Spleen (tissue), 11 donors: ENCODE measurements around the gene WFDC1. TPM values are rescaled to one million over a fixed set of nuclear protein-coding genes. Genes with fewer than 3 reads are reported as not detected.

Experiments used
- DNase-seq: peaks from one replicate; pipeline ENCODE4 v3.0.0-alpha.2; 2020
- H3K27ac ChIP-seq, 8 donors: fragments of 200-600 bp; sonication (generic) in 7 of 8; 1 replicate in 4 of 8; 2 replicates in 4 of 8; pipeline versions ENCODE4 v1.5.0 to v1.8.0; 2016 to 2021; ENCODE audit warnings: inconsistent platforms in 4 of 8, mild to moderate bottlenecking in 4 of 8, moderate library complexity in 1 of 8
- H3K27me3 ChIP-seq, 7 donors: fragments of 200-600 bp; sonication (generic) in 6 of 7; replicated peaks in 1 of 7; 1 replicate in 4 of 7; 2 replicates in 3 of 7; pipeline versions ENCODE4 v1.5.0 to v1.8.0; 2016 to 2021; ENCODE audit warnings: inconsistent platforms in 3 of 7, mild to moderate bottlenecking in 1 of 7
- H3K36me3 ChIP-seq, 6 donors: fragments of 200-600 bp; sonication (generic) in 5 of 6; 1 replicate in 4 of 6; 2 replicates in 2 of 6; pipeline versions ENCODE4 v1.5.0 to v1.8.0; 2016 to 2021; ENCODE audit warnings: inconsistent platforms in 2 of 6
- H3K4me1 ChIP-seq, 6 donors: fragments of 200-600 bp; sonication (generic) in 5 of 6; 1 replicate in 3 of 6; 2 replicates in 3 of 6; pipeline versions ENCODE4 v1.5.0 to v1.8.0; 2016 to 2021; ENCODE audit warnings: inconsistent platforms in 3 of 6
- H3K4me3 ChIP-seq, 8 donors: fragments of 200-600 bp; sonication (generic) in 7 of 8; 1 replicate in 4 of 8; 2 replicates in 4 of 8; pipeline versions ENCODE4 v1.5.0 to v1.8.0; 2016 to 2021; ENCODE audit warnings: inconsistent platforms in 4 of 8, mild to moderate bottlenecking in 4 of 8, moderate library complexity in 2 of 8
- H3K9me3 ChIP-seq, 8 donors: fragments of 200-600 bp; sonication (generic) in 7 of 8; 1 replicate in 4 of 8; 2 replicates in 4 of 8; pipeline versions ENCODE4 v1.5.0 to v1.8.0; 2016 to 2021; ENCODE audit warnings: inconsistent platforms in 4 of 8
- POLR2A ChIP-seq, 3 donors: fragments of 450-650 bp; IDR thresholded peaks; one replicate each; pipeline ENCODE4 v1.5.1; 2017; ENCODE audit warnings: antibody characterized with exemption in 3 of 3, mild to moderate bottlenecking in 1 of 3
- POLR2AphosphoS5 ChIP-seq, 3 donors: sonication (generic); formaldehyde crosslinking; IDR thresholded peaks; one replicate each; pipeline ENCODE4 v1.5.1; 2017; ENCODE audit warnings: antibody characterized with exemption in 3 of 3
- WGBS, 5 donors: extraction: QIAGEN DNeasy Blood & Tissue Kit in 3 of 5; methylation state at CpG; one replicate each; pipeline versions ENCODE4 v1.1.5 to v1.1.7; 2013 to 2018; 5-methylcytosine and 5-hydroxymethylcytosine counted together
- intact Hi-C: fragments of 100-400 bp; cut with DNase I; formaldehyde crosslinking; loops from one replicate; pipeline ENCODE4 v1.15.0; 2023; ENCODE audit warnings: low total_unique reads
- polyA plus RNA-seq, 3 donors: library from polyadenylated mRNA; stranded (reverse); fragments of 200-250 nt; gene quantifications; one replicate each; pipeline ENCODE4 v1.2.1, GENCODE V29; 2013
- total RNA-seq, 7 donors: library from RNA; depleted of rRNA in 3 of 7; stranded (reverse); fragments of >200 nt in 3 of 7; fragmentation: NEBNext Ultra II Directional in 4 of 7; extraction: Animal tissue kit (Norgen Biotek cat#: 25700) in 4 of 7; gene quantifications; one replicate each; pipeline versions ENCODE4 v1.1.0 to v1.2.1, GENCODE V29; 2016 to 2021
- TF ChIP-seq, protein P1 (sequence below), 11 experiments: fragments of 200-600 bp in 7 of 11; fragments of 450-650 bp in 4 of 11; sonication (generic) in 4 of 11; IDR thresholded peaks in 8 of 11; conservative IDR thresholded peaks in 3 of 11; 1 replicate in 7 of 11; 2 replicates in 4 of 11; pipeline versions ENCODE4 v1.4.0 to v1.8.0; 2016 to 2021; ENCODE audit warnings: antibody characterized with exemption in 11 of 11, inconsistent platforms in 4 of 11, mild to moderate bottlenecking in 1 of 11
- donor health status: healthy with polysubstance abuse.
- donor health status: DM: no; HTN: no; CAD: no; lungs with moderate emphysema.
- donor health status: DM: no; HTN: no; CAD: no.
- donor health status: Bipolar disorder and iron deficiency.
- donor health status: healthy.
- donor health status: DM: no; HTN: no; CAD: no.
- donor health status: DM: yes; HTN: yes; CAD: no.

Gene WFDC1
- total and polyA plus RNA-seq, 10 donors = 1.6 to 6.6 (median 2.2) TPM

DNA sequence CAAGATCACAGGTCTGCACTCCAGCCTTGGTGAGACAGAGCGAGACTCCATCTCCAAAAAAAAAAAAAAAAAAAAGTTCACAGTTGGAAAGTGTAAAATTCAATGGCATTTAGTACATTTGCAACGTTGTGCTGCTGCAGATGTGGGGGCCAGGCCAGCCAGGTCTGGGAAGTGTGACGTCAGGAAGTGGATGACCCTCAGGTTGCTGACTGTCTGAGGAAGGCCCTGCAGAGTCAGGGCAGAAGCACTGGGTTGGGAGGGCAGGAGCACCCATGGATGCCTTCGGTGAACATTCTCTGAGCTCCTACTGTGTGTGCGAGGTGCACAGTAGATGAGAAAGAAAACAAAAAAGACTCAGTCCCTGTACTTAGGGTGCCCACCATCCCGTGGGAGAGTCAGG, 12.1 kb upstream of the WFDC1 start:
- TF ChIP-seq, protein P1, sequence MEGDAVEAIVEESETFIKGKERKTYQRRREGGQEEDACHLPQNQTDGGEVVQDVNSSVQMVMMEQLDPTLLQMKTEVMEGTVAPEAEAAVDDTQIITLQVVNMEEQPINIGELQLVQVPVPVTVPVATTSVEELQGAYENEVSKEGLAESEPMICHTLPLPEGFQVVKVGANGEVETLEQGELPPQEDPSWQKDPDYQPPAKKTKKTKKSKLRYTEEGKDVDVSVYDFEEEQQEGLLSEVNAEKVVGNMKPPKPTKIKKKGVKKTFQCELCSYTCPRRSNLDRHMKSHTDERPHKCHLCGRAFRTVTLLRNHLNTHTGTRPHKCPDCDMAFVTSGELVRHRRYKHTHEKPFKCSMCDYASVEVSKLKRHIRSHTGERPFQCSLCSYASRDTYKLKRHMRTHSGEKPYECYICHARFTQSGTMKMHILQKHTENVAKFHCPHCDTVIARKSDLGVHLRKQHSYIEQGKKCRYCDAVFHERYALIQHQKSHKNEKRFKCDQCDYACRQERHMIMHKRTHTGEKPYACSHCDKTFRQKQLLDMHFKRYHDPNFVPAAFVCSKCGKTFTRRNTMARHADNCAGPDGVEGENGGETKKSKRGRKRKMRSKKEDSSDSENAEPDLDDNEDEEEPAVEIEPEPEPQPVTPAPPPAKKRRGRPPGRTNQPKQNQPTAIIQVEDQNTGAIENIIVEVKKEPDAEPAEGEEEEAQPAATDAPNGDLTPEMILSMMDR (IDR thresholded peaks at IDR 0.05 in 8 of 11, conservative IDR thresholded peaks at IDR 0.05 in 3 of 11) = no peak
- TF ChIP-seq POLR2A (IDR thresholded peaks at IDR 0.05) (no peak), POLR2AphosphoS5 (IDR thresholded peaks at IDR 0.05) (no peak)
- Histone ChIP-seq H3K27me3 (peaks cover 0 to 24% (median 0%) of the 10 kb centered on the region in 7 donors), H3K4me3 (no peak overlapping the region), H3K36me3 (no peaks in the 10 kb centered on the region), H3K27ac (no peak overlapping the region), H3K4me1 (peaks cover 15 to 45% (median 28%) of the 10 kb centered on the region in 6 donors), H3K9me3 (no peaks in the 10 kb centered on the region)
- intact Hi-C loops = no loop called here
- WGBS, 5 donors = 48 to 86% (median 75%) methylated on average over 6 of the region's 6 CpGs
- no peak for DNase-seq

DNA sequence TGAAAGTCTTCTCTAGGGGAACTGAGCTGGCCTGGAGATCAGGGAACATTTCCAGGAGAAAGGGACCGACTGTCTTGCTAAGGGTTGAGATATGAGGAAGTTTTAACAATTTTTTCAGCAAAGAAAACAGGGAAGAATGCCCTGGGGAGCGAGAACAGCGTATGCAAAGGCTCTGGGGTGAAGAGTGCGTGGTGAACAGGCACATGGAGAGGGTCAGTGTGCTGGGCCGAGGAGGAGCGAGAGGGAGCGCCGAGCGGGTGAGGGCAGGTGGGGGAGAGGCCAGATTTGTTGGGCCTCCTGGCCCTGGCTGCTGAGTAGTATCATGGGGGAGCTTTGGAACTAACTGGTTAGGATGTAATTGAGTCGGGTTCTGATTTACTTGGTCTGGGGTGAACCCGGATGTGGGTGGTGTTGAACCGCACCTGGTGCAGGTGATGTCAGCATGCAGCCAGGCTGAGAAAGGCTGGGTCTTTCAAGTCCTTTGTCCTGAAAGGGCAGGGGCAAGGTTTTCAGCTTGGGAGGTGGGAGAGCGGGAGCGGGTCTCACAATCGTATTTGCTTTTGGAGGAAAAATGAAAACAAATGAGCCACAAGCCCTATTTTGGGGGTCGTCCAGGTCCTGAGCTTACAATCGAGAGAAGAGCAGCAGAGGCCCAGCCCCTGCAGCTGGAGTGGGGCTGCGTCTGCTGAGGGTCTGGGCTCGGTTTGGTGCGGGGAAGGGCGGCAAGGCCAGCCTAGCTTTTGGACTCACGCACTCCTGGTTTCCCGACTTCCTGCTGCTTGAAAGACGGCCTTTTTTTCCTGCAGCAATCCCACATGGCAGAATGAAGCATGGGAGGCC, 11.1 kb upstream of the WFDC1 start:
- H3K36me3 ChIP-seq = no peaks in the 10 kb centered on the region
- 66 to 79% (median 78%) methylated on average over 24 of the region's 24 CpGs for WGBS, 5 donors
- H3K27ac ChIP-seq = peak overlapping the region in 5 of 8 donors; percentile 67 to 75 (median 70)
- peaks cover 0 to 24% (median 0%) of the 10 kb centered on the region in 7 donors for H3K27me3 ChIP-seq
- no peaks in the 10 kb centered on the region for H3K9me3 ChIP-seq
- no peak for DNase-seq
- no peak overlapping the region for H3K4me3 ChIP-seq
- peaks cover 15 to 45% (median 30%) of the 10 kb centered on the region in 6 donors for H3K4me1 ChIP-seq
- no peak for TF ChIP-seq POLR2A (IDR thresholded peaks at IDR 0.05)
- no peak for TF ChIP-seq POLR2AphosphoS5 (IDR thresholded peaks at IDR 0.05)
- intact Hi-C loops = no loop called here

DNA sequence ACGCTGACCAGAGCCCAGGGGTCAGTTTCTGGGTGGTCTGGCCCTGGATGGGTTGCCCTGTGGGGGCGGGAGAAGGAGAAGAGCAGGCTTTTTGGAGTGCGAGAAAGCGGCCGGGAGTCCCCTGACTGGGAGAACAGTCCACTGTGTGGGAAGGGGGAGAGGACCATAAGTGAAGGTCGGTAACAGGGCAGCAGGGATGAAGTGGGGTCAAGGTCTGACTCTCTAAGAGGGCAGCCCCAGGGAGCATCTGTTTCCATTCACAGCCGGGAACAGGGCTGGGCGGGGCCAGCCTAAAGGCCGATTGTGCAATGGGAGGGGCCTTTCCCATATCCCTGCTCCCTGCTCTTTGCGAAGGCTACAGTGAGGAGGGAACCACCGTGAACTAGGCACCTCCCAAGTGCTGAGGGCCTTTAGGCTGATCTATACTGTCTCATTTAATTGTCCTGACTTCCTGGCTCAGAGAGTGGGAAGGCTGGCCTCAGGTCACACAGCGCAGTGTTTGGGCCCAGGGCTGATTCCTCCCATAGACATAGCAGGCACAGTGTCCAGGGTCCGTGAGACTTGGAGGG, 10.4 kb upstream of the WFDC1 start:
- Histone ChIP-seq H3K27ac (peak overlapping the region in 6 of 8 donors; percentile 13 to 75 (median 70)), H3K4me3 (no peak overlapping the region), H3K27me3 (peaks cover 0 to 26% (median 0%) of the 10 kb centered on the region in 7 donors), H3K4me1 (peaks cover 15 to 45% (median 30%) of the 10 kb centered on the region in 6 donors), H3K36me3 (no peaks in the 10 kb centered on the region), H3K9me3 (no peaks in the 10 kb centered on the region)
- DNase-seq = peak; percentile 80
- intact Hi-C loops = no loop called here
- whole genome bisulfite sequencing, 5 donors = 40 to 62% (median 53%) methylated on average over 13 of the region's 13 CpGs
- TF ChIP-seq POLR2A (IDR thresholded peaks at IDR 0.05) (no peak), POLR2AphosphoS5 (IDR thresholded peaks at IDR 0.05) (peak; percentile 71 to 79 (median 71))

DNA sequence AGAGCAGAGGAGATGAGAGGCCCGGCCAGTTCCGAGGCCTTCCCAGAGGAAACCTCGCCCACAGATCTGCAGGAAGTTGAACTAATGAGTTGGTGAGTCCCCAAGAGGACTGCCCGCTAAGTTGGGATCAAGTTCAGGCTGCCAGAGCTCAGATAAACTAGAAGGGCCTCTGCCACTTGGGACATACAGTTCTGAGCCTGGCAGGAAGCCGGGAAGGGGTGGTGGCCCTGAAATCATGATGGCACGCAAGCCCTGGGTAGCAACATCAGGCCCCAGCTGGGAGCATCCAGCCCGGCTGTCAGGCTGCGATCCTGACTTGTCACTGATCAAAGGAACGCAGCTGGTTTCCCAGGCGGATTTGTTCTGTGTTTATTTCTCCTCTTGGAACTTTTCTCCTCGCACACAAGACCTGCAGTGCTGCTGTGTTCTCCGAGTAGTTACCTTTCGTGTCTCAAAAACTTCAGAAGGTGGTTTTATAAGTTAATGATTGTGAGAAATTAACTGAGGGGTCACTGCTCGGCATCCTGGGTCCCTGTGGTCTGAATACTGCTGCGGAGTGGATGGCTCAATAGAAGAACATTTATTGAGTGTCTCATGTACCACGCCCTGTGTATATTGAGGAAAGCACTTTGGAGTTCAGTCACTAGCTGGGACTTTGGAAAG, 8.0 kb upstream of the WFDC1 start:
- TF ChIP-seq POLR2A (IDR thresholded peaks at IDR 0.05) (no peak), POLR2AphosphoS5 (IDR thresholded peaks at IDR 0.05) (peak; percentile 79 to 85 (median 81))
- intact Hi-C loops = no loop called here
- H3K36me3 ChIP-seq = no peaks in the 10 kb centered on the region
- 42 to 68% (median 61%) methylated on average over 15 to 16 of the region's 16 CpGs for WGBS, 5 donors
- no peaks in the 10 kb centered on the region for H3K9me3 ChIP-seq
- peaks cover 15 to 45% (median 30%) of the 10 kb centered on the region in 6 donors for H3K4me1 ChIP-seq
- no peak overlapping the region for H3K4me3 ChIP-seq
- peak; percentile 83 for DNase-seq
- peaks cover 0 to 16% (median 0%) of the 10 kb centered on the region in 7 donors for H3K27me3 ChIP-seq
- H3K27ac ChIP-seq = peak overlapping the region in 6 of 8 donors; percentile 35 to 78 (median 72)

DNA sequence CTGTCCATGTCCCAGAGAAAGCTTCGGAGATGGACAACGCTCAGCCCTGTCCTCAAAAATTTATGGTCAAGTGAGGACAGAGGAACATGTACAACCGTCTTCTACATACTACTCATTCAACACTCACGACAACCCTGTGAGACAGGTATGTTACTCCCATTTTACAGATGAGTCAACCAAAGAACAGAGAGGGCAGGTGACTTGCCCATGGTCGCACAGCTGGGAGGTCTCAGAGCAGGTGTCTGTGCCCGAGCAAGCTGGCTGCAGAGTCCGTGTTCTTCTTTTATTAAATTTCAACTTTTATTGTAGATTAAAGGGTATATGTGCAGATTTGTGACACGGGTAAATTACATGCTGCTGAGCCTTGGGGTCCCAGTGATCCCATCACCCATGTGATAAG, 5.8 kb upstream of the WFDC1 start:
- Histone ChIP-seq H3K4me3 (no peak overlapping the region), H3K27ac (no peak overlapping the region), H3K4me1 (peaks cover 10 to 42% (median 23%) of the 10 kb centered on the region in 6 donors), H3K9me3 (no peaks in the 10 kb centered on the region), H3K27me3 (peaks cover 0 to 36% (median 3%) of the 10 kb centered on the region in 7 donors), H3K36me3 (no peaks in the 10 kb centered on the region)
- intact Hi-C loops = no loop called here
- DNase-seq = no peak
- TF ChIP-seq POLR2A (IDR thresholded peaks at IDR 0.05) = no peak
- TF ChIP-seq, protein P1 (IDR thresholded peaks at IDR 0.05 in 8 of 11, conservative IDR thresholded peaks at IDR 0.05 in 3 of 11) = no peak
- TF ChIP-seq POLR2AphosphoS5 (IDR thresholded peaks at IDR 0.05) = no peak
- 65 to 84% (median 81%) methylated on average over 8 of the region's 8 CpGs for WGBS, 5 donors
